SK-N-SH (cell line): ENCODE results near the gene NR2C1. TPM values are rescaled to one million over a fixed set of nuclear protein-coding genes. Genes with fewer than 3 reads are reported as not detected.

Experiments used
- CTCF ChIA-PET: fragments of 300-600, 350-600 bp; formaldehyde crosslinking; extraction: SDS; loops from one replicate; lab custom pipeline; 2021; lab: Yijun Ruan, JAX
- POLR2A ChIA-PET: fragments of 350-600 bp; sonication (Branson Sonifier 250); formaldehyde crosslinking; extraction: SDS; loops from one replicate; lab custom pipeline; 2020; ENCODE audit warnings: antibody characterized with exemption, inconsistent platforms; lab: Yijun Ruan, JAX
- DNase-seq: peaks from one replicate; pipeline ENCODE4 v3.0.0; 2012
- H2AFZ ChIP-seq: fragments of 200-600 bp; sonication (generic); 2 replicates; pipeline ENCODE4 v1.8.1; 2016; ENCODE audit warnings: antibody characterized with exemption, mild to moderate bottlenecking, low read depth
- H3F3A ChIP-seq: fragments of 200-600 bp; sonication (generic); replicated peaks from 2 replicates; pipeline ENCODE3; 2016; ENCODE audit warnings: antibody characterized with exemption, mild to moderate bottlenecking; ENCODE audit not compliant: insufficient read depth
- H3K27ac ChIP-seq, 2 experiments: fragments of 200-500 bp in 1 of 2; fragments of 200-600 bp in 1 of 2; sonication (Bioruptor generic) in 1 of 2; sonication (generic), shearing (Covaris generic) in 1 of 2; 2 replicates each; pipeline versions ENCODE4 v1.5.1 to v1.6.1; 2014 to 2016; ENCODE audit warnings: low read depth in 2 of 2, inconsistent platforms in 1 of 2, low read length in 1 of 2, mild to moderate bottlenecking in 1 of 2, mixed read lengths in 1 of 2
- H3K27me3 ChIP-seq: fragments of 200-600 bp; sonication (generic), shearing (Covaris generic); 2 replicates; pipeline ENCODE4 v1.6.1; 2016; ENCODE audit warnings: mixed run types; ENCODE audit not compliant: insufficient read depth
- H3K36me3 ChIP-seq, 2 experiments: fragments of 200-500 bp in 1 of 2; fragments of 200-600 bp in 1 of 2; sonication (Bioruptor generic) in 1 of 2; sonication (generic) in 1 of 2; replicated peaks in 1 of 2; 2 replicates each; pipeline versions ENCODE3 to v1.5.1; 2014 to 2016; ENCODE audit warnings: low read length in 1 of 2, mild to moderate bottlenecking in 1 of 2; ENCODE audit not compliant: insufficient read depth in 2 of 2, control insufficient read depth in 1 of 2
- H3K4me1 ChIP-seq, 2 experiments: fragments of 200-500 bp in 1 of 2; fragments of 200-600 bp in 1 of 2; sonication (Bioruptor generic) in 1 of 2; sonication (generic), shearing (Covaris generic) in 1 of 2; 2 replicates each; pipeline versions ENCODE4 v1.5.1 to v1.6.1; 2014 to 2016; ENCODE audit warnings: low read depth in 1 of 2, low read length in 1 of 2, mixed run types in 1 of 2; ENCODE audit not compliant: insufficient read depth in 2 of 2, control insufficient read depth in 1 of 2
- H3K4me2 ChIP-seq: fragments of 200-600 bp; sonication (generic), shearing (Covaris generic); 2 replicates; pipeline ENCODE4 v1.6.1; 2017; ENCODE audit warnings: mixed run types
- H3K4me3 ChIP-seq, 2 experiments: fragments of 200-500 bp in 1 of 2; fragments of 200-600 bp in 1 of 2; sonication (Bioruptor generic) in 1 of 2; sonication (generic), shearing (Covaris generic) in 1 of 2; 2 replicates each; pipeline versions ENCODE4 v1.5.1 to v1.8.1; 2014 to 2016; ENCODE audit warnings: low read depth in 2 of 2, inconsistent platforms in 1 of 2, low read length in 1 of 2, mild to moderate bottlenecking in 1 of 2, mixed read lengths in 1 of 2, moderate library complexity in 1 of 2
- H3K79me2 ChIP-seq: fragments of 200-600 bp; sonication (generic); 2 replicates; pipeline ENCODE4 v1.8.1; 2017; ENCODE audit warnings: mild to moderate bottlenecking; ENCODE audit not compliant: insufficient read depth
- H3K9ac ChIP-seq: fragments of 200-600 bp; sonication (generic); 2 replicates; pipeline ENCODE4 v1.6.1; 2017; ENCODE audit warnings: mixed run types
- H3K9me2 ChIP-seq: fragments of 200-600 bp; sonication (generic); 2 replicates; pipeline ENCODE4 v1.6.1; 2017; ENCODE audit warnings: mixed run types
- H3K9me3 ChIP-seq: fragments of 200-600 bp; sonication (generic); 2 replicates; pipeline ENCODE4 v1.6.1; 2017; ENCODE audit warnings: mixed run types, mild to moderate bottlenecking, moderate library complexity
- H4K20me1 ChIP-seq: fragments of 200-600 bp; sonication (generic); 2 replicates; pipeline ENCODE4 v1.6.1; 2017; ENCODE audit warnings: mild to moderate bottlenecking, mixed run types; ENCODE audit not compliant: insufficient read depth
- CTCF ChIP-seq: fragments of 200-600 bp; sonication (generic); IDR thresholded peaks from 2 replicates; pipeline ENCODE4 v1.6.1; 2017; ENCODE audit warnings: antibody characterized with exemption, mild to moderate bottlenecking, moderate library complexity
- EP300 ChIP-seq, 2 experiments: IDR thresholded peaks; 2 replicates each; pipeline versions ENCODE4 v1.4.0 to v1.6.1; 2012; ENCODE audit warnings: borderline replicate concordance in 1 of 2, low read depth in 1 of 2, low read length in 1 of 2
- FOXM1 ChIP-seq: IDR thresholded peaks from 2 replicates; pipeline ENCODE4 v1.4.0; 2012; ENCODE audit warnings: low read depth, mild to moderate bottlenecking
- GABPA ChIP-seq: IDR thresholded peaks from 2 replicates; pipeline ENCODE4 v1.4.0; 2012; ENCODE audit warnings: low read depth, mild to moderate bottlenecking
- IRF3 ChIP-seq: fragments of 150-350 bp; IDR thresholded peaks from 2 replicates; pipeline ENCODE4 v1.6.1; 2016; ENCODE audit warnings: mild to moderate bottlenecking, low read depth, low read length
- PBX3 ChIP-seq: IDR thresholded peaks from 2 replicates; pipeline ENCODE4; 2012
- RCOR1 ChIP-seq: fragments of 150-350 bp; IDR thresholded peaks from 2 replicates; pipeline ENCODE4 v1.6.1; 2017; ENCODE audit warnings: antibody characterized with exemption, low read length
- REST ChIP-seq: IDR thresholded peaks from 2 replicates; pipeline ENCODE4 v1.6.1; 2012; ENCODE audit warnings: mild to moderate bottlenecking, low read depth, low read length, moderate library complexity
- RXRA ChIP-seq: IDR thresholded peaks from 2 replicates; pipeline ENCODE4 v1.4.0; 2012; ENCODE audit warnings: low read depth, mild to moderate bottlenecking, borderline replicate concordance
- YY1 ChIP-seq: IDR thresholded peaks from 2 replicates; pipeline ENCODE4 v1.4.0; 2012; ENCODE audit warnings: low read depth, mild to moderate bottlenecking
- ZBTB33 ChIP-seq: IDR thresholded peaks from 2 replicates; pipeline ENCODE4 v1.4.0; 2012; ENCODE audit warnings: low read depth, borderline replicate concordance
- WGBS: methylation state at CpG from one replicate; pipeline ENCODE4 v1.1.6; 2017; ENCODE audit warnings: low lambda C conversion rate; 5-methylcytosine and 5-hydroxymethylcytosine counted together
- polyA plus RNA-seq, 3 experiments: library from polyadenylated mRNA; depleted of rRNA; stranded (reverse); fragments of >200 nt; gene quantifications; 2 replicates each; pipeline ENCODE4 v1.2.3, GENCODE V29; 2012

The NR2C1 gene
- polyA plus RNA-seq, 1 of the 3 experiments (the other 2 are of a cell fraction), result 15.9 TPM

- Histone ChIP-seq H2AFZ (no peak overlapping the region), H3K36me3 (peaks cover 10 to 11% of the 10 kb centered on the region in 2 experiments), H3K4me2 (no peak overlapping the region), H3K4me3 (no peak overlapping the region), H4K20me1 (peaks cover 2% of the 10 kb centered on the region; the same call in 1 of the 2 replicates), H3K9me2 (no peaks in the 10 kb centered on the region), H3K9ac (no peak overlapping the region), H3K9me3 (no peaks in the 10 kb centered on the region), H3K27me3 (no peaks in the 10 kb centered on the region), H3F3A (no peaks in the 10 kb centered on the region), H3K4me1 (no peaks in the 10 kb centered on the region; a peak in 1 of 4 replicates), H3K79me2 (peaks cover 3% of the 10 kb centered on the region; the same call in 1 of the 2 replicates), H3K27ac (no peak overlapping the region)
- no peak for DNase-seq
- no peak for TF ChIP-seq GABPA
- no peak for TF ChIP-seq CTCF
- no peak for TF ChIP-seq IRF3
- TF ChIP-seq REST, result no peak
- no peak for TF ChIP-seq RCOR1
- POLR2A ChIA-PET, result interaction anchor here (1.2 kb wide), 1 partner anchor 15 kb away, joined by 3 read pairs; the partner anchor contains the start of gene NDUFA12
- CTCF ChIA-PET, result no interaction called here
- 97% methylated on average over 6 of the region's 6 CpGs for WGBS
Observed at GRCh38 chr12:94988471-94988870, 84.9 kb downstream of the NR2C1 start.

- no peak for DNase-seq
- no peaks in the 10 kb centered on the region for H3F3A ChIP-seq
- ChIA-PET POLR2A (no interaction called here), CTCF (no interaction called here)
- H3K4me3 ChIP-seq, result no peak overlapping the region
- H3K4me2 ChIP-seq, result no peak overlapping the region
- TF ChIP-seq ZBTB33 (no peak), EP300 (IDR thresholded peaks at IDR 0.05; ENCODE audit: borderline replicate concordance in 1 of 2, low read depth in 1 of 2, low read length in 1 of 2) (no peak), PBX3 (no peak), RXRA (no peak), YY1 (no peak), REST (no peak), FOXM1 (no peak)
- H2AFZ ChIP-seq, result no peak overlapping the region
- H3K9me2 ChIP-seq, result no peaks in the 10 kb centered on the region
- no peaks in the 10 kb centered on the region for H3K9me3 ChIP-seq
- H3K27me3 ChIP-seq, result no peaks in the 10 kb centered on the region
- H3K27ac ChIP-seq, result no peak overlapping the region
- no peaks in the 10 kb centered on the region; a peak in 1 of 4 replicates for H3K4me1 ChIP-seq
- 75% methylated on average over 2 of the region's 2 CpGs for WGBS
- peaks cover 2% of the 10 kb centered on the region; the same call in 1 of the 2 replicates for H4K20me1 ChIP-seq
- H3K36me3 ChIP-seq, result peaks cover 9 to 11% of the 10 kb centered on the region in 2 experiments
- no peak overlapping the region for H3K9ac ChIP-seq
- peaks cover 5% of the 10 kb centered on the region; the same call in 1 of the 2 replicates for H3K79me2 ChIP-seq
Observed at GRCh38 chr12:94987801-94988200, 85.6 kb downstream of the NR2C1 start.
